Gastroesophageal sphincter (tissue), 3 donors: Measurements from ENCODE around the gene OBI1.

Experiments used
- CTCF ChIP-seq, 4 experiments: fragments of 200-600 bp in 2 of 4; fragments of 450-650 bp in 2 of 4; sonication (generic) in 1 of 4; IDR thresholded peaks; one replicate each; pipeline ENCODE4 v1.5.1; 2017 to 2019; ENCODE audit warnings: antibody characterized with exemption in 4 of 4, mild to moderate bottlenecking in 2 of 4, moderate library complexity in 2 of 4
- EP300 ChIP-seq: sonication (generic); formaldehyde crosslinking; IDR thresholded peaks from one replicate; pipeline ENCODE4 v1.6.1; 2017; ENCODE audit warnings: antibody characterized with exemption, mild to moderate bottlenecking
- POLR2A ChIP-seq, 2 donors: fragments of 450-650 bp; IDR thresholded peaks; one replicate each; pipeline ENCODE4 v1.6.1; 2017; ENCODE audit warnings: antibody characterized with exemption in 2 of 2, mild to moderate bottlenecking in 2 of 2, moderate library complexity in 1 of 2
- POLR2AphosphoS5 ChIP-seq: sonication (generic); formaldehyde crosslinking; IDR thresholded peaks from one replicate; pipeline ENCODE4 v1.6.1; 2017; ENCODE audit warnings: antibody characterized with exemption

DNA sequence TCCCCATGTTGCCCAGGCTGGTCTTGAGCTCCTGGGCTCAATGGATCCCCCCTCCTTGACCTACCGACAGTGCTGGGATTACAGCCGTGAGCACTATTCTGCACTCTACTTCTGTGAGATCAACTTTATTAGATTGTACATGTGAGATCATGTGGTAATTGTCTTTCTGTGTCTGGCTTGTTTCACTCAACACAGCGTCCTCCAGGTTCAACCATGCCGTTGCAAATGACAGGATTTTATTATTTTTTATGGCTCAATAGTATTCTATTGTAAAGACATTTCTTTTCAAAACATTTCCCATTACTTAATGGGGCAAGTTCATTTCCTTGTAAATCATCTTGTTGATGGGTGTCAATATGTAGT lies 1.5 kb upstream of the OBI1 start:
- TF ChIP-seq CTCF (IDR thresholded peaks at IDR 0.05) (no peak), POLR2A (IDR thresholded peaks at IDR 0.05) (no peak), POLR2AphosphoS5 (no peak), EP300 (no peak)
